HT-29 (cell line): ENCODE results near the gene GJA10. TPM values are rescaled to one million over a fixed set of nuclear protein-coding genes. Genes with fewer than 3 reads are reported as not detected.

ENCODE experiments used
- DNase-seq: peaks from one replicate; pipeline ENCODE4 v3.0.0-alpha.2; 2015; ENCODE audit warnings: low spot score
- small RNA-seq: library from RNA; depleted of rRNA; stranded (forward); fragments of <200 nt; gene quantifications from one replicate; pipeline ENCODE3, GENCODE V24; 2014
- total RNA-seq: library from RNA; depleted of rRNA; stranded (reverse); fragments of >200 nt; shearing (Covaris generic); gene quantifications from 2 replicates; pipeline ENCODE4 v1.2.3, GENCODE V29; 2014; rRNA removed

Gene GJA10
- total RNA-seq, 1 experiment from 2014 or later: not detected

GRCh38 chr6:89944826-89945407 lies 50.6 kb downstream of the GJA10 start:
- no peak for DNase-seq

Small RNA genes within 50 kb of the gene (small RNA-seq; reads per million reads assigned to genes)
- gene RF00019: not detected

Other genes starting within 250 kb of the GJA10 start
- gene MDN1, start 74.7 kb upstream of the GJA10 start, total RNA-seq: 26.3 and 30.1 TPM in 2 replicates
- gene CASP8AP2, start 64.6 kb upstream of the GJA10 start, total RNA-seq: 6.2 and 6.3 TPM in 2 replicates